ENCODE measurements around the gene ZNF354B. TPM values are rescaled to one million over a fixed set of nuclear protein-coding genes. Genes with fewer than 3 reads are reported as not detected.

Gene ZNF354B
- total RNA-seq, 1 donor: 12.3 TPM

- H3K27ac ChIP-seq (ENCODE audit: low read depth, low read length): no peak overlapping the region
- no peaks in the 10 kb centered on the region for H3K9me3 ChIP-seq (ENCODE audit: low read depth, low read length)
- no peaks in the 10 kb centered on the region for H3K4me1 ChIP-seq (ENCODE audit: insufficient read depth, low read length)
- no peak for DNase-seq (ENCODE audit: insufficient read length, low spot score, missing footprints)
- no peaks in the 10 kb centered on the region for H3K27me3 ChIP-seq (ENCODE audit: insufficient read depth, low read length)
- H4K20me1 ChIP-seq (ENCODE audit: insufficient read depth, low read length): no peaks in the 10 kb centered on the region
- no peaks in the 10 kb centered on the region for H3K36me3 ChIP-seq (ENCODE audit: insufficient read depth, low read length)
- H3K4me2 ChIP-seq (ENCODE audit: insufficient read depth, low read length): no peak overlapping the region
- H2AFZ ChIP-seq (ENCODE audit: low read length): no peak overlapping the region
- TF ChIP-seq, protein P1, sequence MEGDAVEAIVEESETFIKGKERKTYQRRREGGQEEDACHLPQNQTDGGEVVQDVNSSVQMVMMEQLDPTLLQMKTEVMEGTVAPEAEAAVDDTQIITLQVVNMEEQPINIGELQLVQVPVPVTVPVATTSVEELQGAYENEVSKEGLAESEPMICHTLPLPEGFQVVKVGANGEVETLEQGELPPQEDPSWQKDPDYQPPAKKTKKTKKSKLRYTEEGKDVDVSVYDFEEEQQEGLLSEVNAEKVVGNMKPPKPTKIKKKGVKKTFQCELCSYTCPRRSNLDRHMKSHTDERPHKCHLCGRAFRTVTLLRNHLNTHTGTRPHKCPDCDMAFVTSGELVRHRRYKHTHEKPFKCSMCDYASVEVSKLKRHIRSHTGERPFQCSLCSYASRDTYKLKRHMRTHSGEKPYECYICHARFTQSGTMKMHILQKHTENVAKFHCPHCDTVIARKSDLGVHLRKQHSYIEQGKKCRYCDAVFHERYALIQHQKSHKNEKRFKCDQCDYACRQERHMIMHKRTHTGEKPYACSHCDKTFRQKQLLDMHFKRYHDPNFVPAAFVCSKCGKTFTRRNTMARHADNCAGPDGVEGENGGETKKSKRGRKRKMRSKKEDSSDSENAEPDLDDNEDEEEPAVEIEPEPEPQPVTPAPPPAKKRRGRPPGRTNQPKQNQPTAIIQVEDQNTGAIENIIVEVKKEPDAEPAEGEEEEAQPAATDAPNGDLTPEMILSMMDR (IDR thresholded peaks at IDR 0.05; ENCODE audit: extremely low read depth, low read depth, low read length): no peak
- H3K4me3 ChIP-seq (ENCODE audit: insufficient read depth, low read length): no peak overlapping the region
- H3K79me2 ChIP-seq (ENCODE audit: insufficient read depth, low read length): no peaks in the 10 kb centered on the region
Observed at GRCh38 chr5:178899289-178899688, 39.5 kb downstream of the ZNF354B start.

- H3K79me2 ChIP-seq (ENCODE audit: insufficient read depth, low read length): no peaks in the 10 kb centered on the region
- H3K9me3 ChIP-seq (ENCODE audit: low read depth, low read length): no peaks in the 10 kb centered on the region
- H4K20me1 ChIP-seq (ENCODE audit: insufficient read depth, low read length): no peaks in the 10 kb centered on the region
- no peak overlapping the region for H2AFZ ChIP-seq (ENCODE audit: low read length)
- DNase-seq (ENCODE audit: insufficient read length, low spot score, missing footprints): no peak
- H3K4me3 ChIP-seq (ENCODE audit: insufficient read depth, low read length): no peak overlapping the region
- no peak overlapping the region for H3K27ac ChIP-seq (ENCODE audit: low read depth, low read length)
- H3K4me1 ChIP-seq (ENCODE audit: insufficient read depth, low read length): no peaks in the 10 kb centered on the region
- H3K27me3 ChIP-seq (ENCODE audit: insufficient read depth, low read length): no peaks in the 10 kb centered on the region
- no peaks in the 10 kb centered on the region for H3K36me3 ChIP-seq (ENCODE audit: insufficient read depth, low read length)
- no peak overlapping the region for H3K4me2 ChIP-seq (ENCODE audit: insufficient read depth, low read length)
- TF ChIP-seq, protein P1 (IDR thresholded peaks at IDR 0.05; ENCODE audit: extremely low read depth, low read depth, low read length): no peak
Observed at GRCh38 chr5:178902849-178903248, 43.1 kb downstream of the ZNF354B start.

DNA sequence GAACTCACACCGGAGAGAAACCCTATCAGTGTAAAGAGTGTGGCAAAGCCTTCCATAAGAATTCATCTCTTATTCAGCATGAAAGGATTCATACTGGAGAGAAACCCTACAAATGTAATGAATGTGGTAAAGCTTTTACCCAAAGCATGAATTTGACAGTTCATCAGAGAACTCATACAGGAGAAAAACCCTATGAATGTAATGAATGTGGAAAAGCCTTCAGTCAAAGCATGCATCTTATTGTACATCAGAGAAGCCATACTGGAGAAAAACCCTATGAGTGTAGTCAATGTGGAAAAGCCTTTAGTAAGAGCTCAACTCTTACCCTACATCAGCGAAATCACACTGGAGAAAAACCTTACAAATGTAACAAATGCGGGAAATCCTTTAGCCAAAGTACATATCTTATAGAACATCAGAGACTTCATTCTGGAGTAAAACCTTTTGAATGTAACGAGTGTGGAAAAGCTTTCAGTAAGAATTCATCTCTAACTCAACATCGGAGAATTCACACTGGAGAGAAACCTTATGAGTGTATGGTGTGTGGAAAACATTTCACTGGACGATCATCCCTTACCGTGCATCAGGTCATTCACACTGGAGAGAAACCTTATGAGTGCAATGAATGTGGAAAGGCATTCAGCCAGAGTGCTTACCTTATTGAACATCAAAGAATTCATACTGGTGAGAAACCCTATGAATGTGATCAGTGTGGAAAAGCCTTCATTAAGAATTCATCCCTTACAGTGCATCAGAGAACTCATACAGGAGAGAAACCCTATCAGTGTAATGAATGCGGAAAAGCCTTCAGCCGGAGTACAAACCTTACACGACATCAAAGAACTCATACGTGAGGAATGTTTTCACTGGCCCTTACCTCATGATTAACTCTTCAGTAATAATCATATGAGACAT lies 72.3 kb downstream of the ZNF354B start:
- no peaks in the 10 kb centered on the region for H3K36me3 ChIP-seq (ENCODE audit: insufficient read depth, low read length)
- no peak overlapping the region for H3K27ac ChIP-seq (ENCODE audit: low read depth, low read length)
- peaks cover 50% of the 10 kb centered on the region for H3K9me3 ChIP-seq (ENCODE audit: low read depth, low read length)
- H2AFZ ChIP-seq (ENCODE audit: low read length): no peak overlapping the region
- no peaks in the 10 kb centered on the region for H3K79me2 ChIP-seq (ENCODE audit: insufficient read depth, low read length)
- H3K4me3 ChIP-seq (ENCODE audit: insufficient read depth, low read length): no peak overlapping the region
- no peak overlapping the region for H3K4me2 ChIP-seq (ENCODE audit: insufficient read depth, low read length)
- no peak for DNase-seq (ENCODE audit: insufficient read length, low spot score, missing footprints)
- no peaks in the 10 kb centered on the region for H3K4me1 ChIP-seq (ENCODE audit: insufficient read depth, low read length)
- H4K20me1 ChIP-seq (ENCODE audit: insufficient read depth, low read length): no peaks in the 10 kb centered on the region
- H3K27me3 ChIP-seq (ENCODE audit: insufficient read depth, low read length): no peaks in the 10 kb centered on the region
- TF ChIP-seq, protein P1 (IDR thresholded peaks at IDR 0.05; ENCODE audit: extremely low read depth, low read depth, low read length): no peak

Small RNA genes within 50 kb of the gene (small RNA-seq; reads per million reads assigned to genes)
- gene AC126915.2 (not detected), gene AC126915.3 (not detected)

Other genes starting within 250 kb of the ZNF354B start
- 33.3 TPM in 2 replicates for gene CLK4, start 232.9 kb upstream of the ZNF354B start, total RNA-seq
- 13.0 and 15.3 TPM in 2 replicates for gene ZNF354A, start 129.3 kb upstream of the ZNF354B start, total RNA-seq
- gene ZFP2, start 36.0 kb downstream of the ZNF354B start, total RNA-seq: 1.2 and 1.4 TPM in 2 replicates
- gene ZNF454, start 81.2 kb downstream of the ZNF354B start, total RNA-seq: 2.5 and 3.8 TPM in 2 replicates
- gene GRM6, start 135.4 kb downstream of the ZNF354B start, total RNA-seq: not detected in 2 replicates
- 6.2 and 8.3 TPM in 2 replicates for gene ZNF879, start 163.9 kb downstream of the ZNF354B start, total RNA-seq
- 7.6 and 9.1 TPM in 2 replicates for gene ZNF354C, start 200.4 kb downstream of the ZNF354B start, total RNA-seq